Epithelial cell of proximal tubule (primary cell): ENCODE results near the gene DDX17. TPM values are rescaled to one million over a fixed set of nuclear protein-coding genes. Genes with fewer than 3 reads are reported as not detected.

Source experiments
- DNase-seq: peaks from one replicate; pipeline ENCODE4 v3.0.0-alpha.2; 2011; ENCODE audit warnings: low read depth
- H3K4me3 ChIP-seq: 2 replicates; pipeline ENCODE4 v1.5.1; 2011; ENCODE audit warnings: low read depth, mild to moderate bottlenecking, low read length
- total RNA-seq: library from RNA; depleted of rRNA; stranded (reverse); fragments of >200 nt; gene quantifications from 2 replicates; pipeline ENCODE4 v1.2.3, GENCODE V29; 2015
- TF ChIP-seq, protein P1 (sequence below): conservative IDR thresholded peaks from 2 replicates; pipeline ENCODE4 v1.5.1; 2012; ENCODE audit warnings: low read depth, mild to moderate bottlenecking, low read length

DDX17 gene
- total RNA-seq, 1 donor from 2014 or later, result 186 TPM

DNA sequence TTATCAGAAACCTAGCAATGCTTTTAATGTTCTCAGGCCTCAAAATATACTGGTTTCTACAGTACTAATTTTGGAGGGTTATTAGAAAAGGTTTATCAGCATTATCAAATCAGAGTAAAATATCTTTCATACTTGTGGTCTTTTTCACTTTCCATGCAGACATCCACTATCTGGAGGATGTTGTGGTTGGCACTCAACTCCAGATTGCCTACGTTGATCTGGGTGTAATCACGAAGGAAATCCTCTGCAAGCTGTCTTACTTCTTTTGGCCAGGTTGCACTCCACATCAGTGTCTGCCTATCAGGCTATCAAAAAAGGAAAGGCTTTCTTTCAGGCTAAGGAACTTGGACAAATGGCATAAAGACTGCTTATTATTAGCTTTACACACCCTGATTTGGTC is 11.6 kb downstream of the DDX17 start:
- TF ChIP-seq, protein P1, sequence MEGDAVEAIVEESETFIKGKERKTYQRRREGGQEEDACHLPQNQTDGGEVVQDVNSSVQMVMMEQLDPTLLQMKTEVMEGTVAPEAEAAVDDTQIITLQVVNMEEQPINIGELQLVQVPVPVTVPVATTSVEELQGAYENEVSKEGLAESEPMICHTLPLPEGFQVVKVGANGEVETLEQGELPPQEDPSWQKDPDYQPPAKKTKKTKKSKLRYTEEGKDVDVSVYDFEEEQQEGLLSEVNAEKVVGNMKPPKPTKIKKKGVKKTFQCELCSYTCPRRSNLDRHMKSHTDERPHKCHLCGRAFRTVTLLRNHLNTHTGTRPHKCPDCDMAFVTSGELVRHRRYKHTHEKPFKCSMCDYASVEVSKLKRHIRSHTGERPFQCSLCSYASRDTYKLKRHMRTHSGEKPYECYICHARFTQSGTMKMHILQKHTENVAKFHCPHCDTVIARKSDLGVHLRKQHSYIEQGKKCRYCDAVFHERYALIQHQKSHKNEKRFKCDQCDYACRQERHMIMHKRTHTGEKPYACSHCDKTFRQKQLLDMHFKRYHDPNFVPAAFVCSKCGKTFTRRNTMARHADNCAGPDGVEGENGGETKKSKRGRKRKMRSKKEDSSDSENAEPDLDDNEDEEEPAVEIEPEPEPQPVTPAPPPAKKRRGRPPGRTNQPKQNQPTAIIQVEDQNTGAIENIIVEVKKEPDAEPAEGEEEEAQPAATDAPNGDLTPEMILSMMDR, result no peak
- no peak overlapping the region for H3K4me3 ChIP-seq
- no peak for DNase-seq

DNA sequence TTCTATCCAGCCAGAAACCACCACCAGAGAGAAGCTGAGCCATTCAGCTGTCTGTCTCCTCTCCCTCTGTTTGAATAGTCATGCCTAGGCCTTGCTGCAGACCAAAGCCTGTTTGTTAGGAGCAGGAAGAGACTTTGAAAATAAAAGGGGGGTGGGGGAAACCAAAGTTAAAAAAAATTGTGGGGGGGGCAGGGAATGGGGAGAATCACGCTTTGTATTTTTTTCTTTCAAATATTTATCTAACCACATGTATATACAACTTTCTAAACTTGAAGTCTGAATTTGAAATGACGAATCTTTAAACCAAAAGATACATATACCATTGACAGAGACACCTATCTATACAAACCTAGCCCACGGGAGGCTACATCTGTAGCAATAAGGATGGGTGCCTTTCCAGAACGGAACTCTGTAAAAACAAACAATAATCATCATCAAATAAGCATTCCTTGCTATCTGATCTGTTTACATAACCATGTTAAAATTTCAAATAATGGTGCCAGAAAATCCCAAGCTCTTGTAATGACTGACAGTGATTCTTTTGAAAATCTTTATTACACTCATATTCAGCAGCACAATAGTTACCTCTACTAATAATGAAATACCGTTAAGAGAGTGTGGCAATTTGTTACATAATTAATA is 14.3 kb downstream of the DDX17 start:
- no peak for DNase-seq
- TF ChIP-seq, protein P1, result no peak
- no peak overlapping the region for H3K4me3 ChIP-seq

DNA sequence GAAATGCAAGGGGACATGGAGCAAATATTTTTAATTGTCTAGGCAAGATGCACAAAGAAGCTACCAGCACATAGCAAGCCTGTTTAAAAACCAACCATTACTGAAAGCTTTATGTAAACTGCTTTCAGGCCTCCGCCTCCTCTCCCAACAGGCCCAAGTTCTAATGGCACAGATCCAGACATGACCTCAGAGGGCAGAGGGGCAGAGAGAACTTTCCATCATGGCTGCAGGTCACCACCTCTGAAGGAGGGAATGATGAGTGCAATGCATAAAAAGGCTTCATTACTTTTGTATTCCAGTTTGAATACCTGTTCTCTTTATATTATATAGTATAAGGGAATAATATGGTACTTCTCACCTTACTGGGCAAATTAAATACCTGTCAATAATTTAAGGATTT is 15.2 kb downstream of the DDX17 start:
- no peak overlapping the region for H3K4me3 ChIP-seq
- DNase-seq, result no peak
- TF ChIP-seq, protein P1, result no peak

DNA sequence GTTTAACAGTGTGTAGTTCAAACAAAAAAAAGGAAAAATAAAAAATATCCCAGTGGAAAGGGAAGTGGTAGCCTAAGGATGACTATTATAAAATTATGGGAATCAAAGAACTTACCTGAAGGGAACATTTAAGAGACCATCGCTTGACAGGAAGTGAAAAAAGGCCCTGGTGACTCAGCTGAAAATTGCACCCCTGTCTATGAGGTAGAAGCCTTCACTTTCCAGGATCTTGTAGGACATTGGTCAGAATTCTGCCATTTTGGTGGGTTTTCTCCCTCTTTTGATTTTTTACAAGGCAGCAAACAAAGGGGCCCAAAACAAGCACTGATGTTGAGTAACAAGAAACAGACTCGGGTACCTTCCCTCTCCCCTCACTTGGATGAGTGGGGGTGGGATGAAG is 15.6 kb downstream of the DDX17 start:
- H3K4me3 ChIP-seq, result no peak overlapping the region
- TF ChIP-seq, protein P1, result no peak
- no peak for DNase-seq

DNA sequence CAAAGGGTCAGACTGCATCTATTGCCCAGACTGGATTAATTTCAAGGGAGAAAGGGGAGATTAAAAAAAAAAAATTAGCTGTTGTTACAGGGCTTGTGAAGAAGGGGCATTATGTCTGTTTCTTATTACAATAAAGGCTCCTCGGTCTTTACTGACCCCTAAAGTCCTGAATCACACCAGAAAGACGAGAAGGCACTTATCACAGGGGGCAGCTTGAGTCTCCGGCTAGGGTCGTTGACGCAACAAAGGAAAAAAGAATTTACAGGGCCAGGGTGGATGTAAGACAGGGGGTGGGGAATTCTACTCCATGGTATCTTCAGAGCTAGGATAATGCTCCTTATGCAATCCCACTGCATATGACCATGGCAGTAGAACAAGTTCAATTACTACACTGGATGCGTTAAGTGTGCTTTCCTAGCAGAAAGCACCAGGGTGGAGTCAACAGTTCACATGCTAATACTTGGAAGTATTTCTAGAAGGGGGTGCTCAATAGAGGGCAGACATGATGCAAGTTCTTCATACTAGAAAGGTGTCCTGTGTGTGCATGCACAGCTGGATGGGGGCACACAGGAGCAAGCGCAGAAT is 16.5 kb downstream of the DDX17 start:
- TF ChIP-seq, protein P1, result no peak
- no peak for DNase-seq
- no peak overlapping the region for H3K4me3 ChIP-seq

DNA sequence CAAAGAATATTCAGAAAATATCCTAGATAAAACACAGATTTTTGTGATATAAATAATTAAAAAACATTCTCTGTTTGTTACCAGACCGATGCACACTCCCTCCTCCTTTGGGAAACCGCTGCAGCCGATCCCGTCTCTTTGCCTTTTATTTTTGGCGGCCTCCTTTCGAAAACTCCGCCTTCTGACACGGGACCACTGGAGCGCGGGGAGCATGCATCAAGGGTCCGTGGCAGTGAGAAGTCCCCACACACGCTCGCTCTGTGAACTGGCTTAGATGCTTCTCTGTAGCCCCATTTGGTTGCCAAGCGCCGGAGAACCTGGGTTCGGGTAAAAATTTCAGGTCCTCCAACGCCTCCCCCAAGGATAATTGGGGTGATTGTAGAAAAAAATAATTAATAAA is 17.0 kb downstream of the DDX17 start:
- H3K4me3 ChIP-seq, result no peak overlapping the region
- no peak for DNase-seq
- TF ChIP-seq, protein P1, result no peak

DNA sequence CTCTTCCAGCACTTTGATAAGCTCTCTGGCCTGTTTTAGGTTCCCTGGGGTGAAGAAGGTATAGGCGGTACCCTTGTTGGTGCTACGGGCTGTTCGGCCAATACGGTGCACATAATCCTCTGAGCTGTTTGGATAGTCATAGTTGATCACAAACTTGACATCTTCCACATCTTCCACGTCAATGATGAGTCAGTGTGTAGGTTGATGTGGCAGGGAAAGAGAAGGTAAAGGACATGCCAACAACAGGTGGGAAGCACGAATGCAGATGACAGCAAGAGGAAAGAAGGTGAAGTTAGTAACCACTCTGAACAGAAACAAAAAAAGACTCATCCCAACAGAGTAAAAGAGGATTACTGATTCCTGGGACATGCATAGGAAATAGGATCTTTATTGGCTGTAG is 18.2 kb downstream of the DDX17 start:
- H3K4me3 ChIP-seq, result no peak overlapping the region
- DNase-seq, result no peak
- TF ChIP-seq, protein P1, result no peak
